Upper lobe of left lung (tissue), 6 donors: ENCODE measurements around the gene SEMA5A. TPM values are rescaled to one million over a fixed set of nuclear protein-coding genes. Genes with fewer than 3 reads are reported as not detected.

Source experiments
- ATAC-seq, 2 donors: fragments of 200-7000 bp; cut with Tn5 transposase; one replicate each; pipeline ENCODE4 v1.9.1; 2022; ENCODE audit warnings: mild to moderate bottlenecking in 2 of 2, moderate library complexity in 2 of 2; ENCODE audit not compliant: low FRiP score in 2 of 2
- DNase-seq, 2 donors: peaks; one replicate each; pipeline ENCODE4 v3.0.0-alpha.2; 2019 to 2020
- H3K27ac ChIP-seq, 4 donors: fragments of 200-600 bp; sonication (generic); one replicate each; pipeline ENCODE4 v1.5.1; 2016 to 2019
- H3K27me3 ChIP-seq, 4 donors: fragments of 200-600 bp; sonication (generic); one replicate each; pipeline ENCODE4 v1.5.1; 2017 to 2019
- H3K36me3 ChIP-seq, 4 donors: fragments of 200-600 bp; sonication (generic); one replicate each; pipeline ENCODE4 v1.5.1; 2016 to 2019
- H3K4me1 ChIP-seq, 4 donors: fragments of 200-600 bp; sonication (generic); one replicate each; pipeline ENCODE4 v1.5.1; 2018 to 2019
- H3K4me3 ChIP-seq, 4 donors: fragments of 200-600 bp; sonication (generic); one replicate each; pipeline ENCODE4 v1.5.1; 2017 to 2019; ENCODE audit warnings: mild to moderate bottlenecking in 2 of 4, moderate library complexity in 1 of 4
- H3K9me3 ChIP-seq, 4 donors: fragments of 200-600 bp; sonication (generic); one replicate each; pipeline ENCODE4 v1.5.1; 2018 to 2019
- CTCF ChIP-seq, 6 experiments: fragments of 450-650 bp in 4 of 6; fragments of 200-600 bp in 2 of 6; sonication (generic) in 2 of 6; IDR thresholded peaks; one replicate each; pipeline ENCODE4 v1.5.1; 2016 to 2019; ENCODE audit warnings: antibody characterized with exemption in 6 of 6
- EP300 ChIP-seq, 4 donors: sonication (generic); formaldehyde crosslinking; IDR thresholded peaks; one replicate each; pipeline ENCODE4 v1.5.1; 2017; ENCODE audit warnings: antibody characterized with exemption in 4 of 4, control low read depth in 2 of 4
- POLR2A ChIP-seq, 4 donors: fragments of 450-650 bp; IDR thresholded peaks; one replicate each; pipeline ENCODE4 v1.5.1; 2016 to 2017; ENCODE audit warnings: antibody characterized with exemption in 4 of 4, mild to moderate bottlenecking in 2 of 4
- POLR2AphosphoS5 ChIP-seq, 2 donors: sonication (generic); formaldehyde crosslinking; IDR thresholded peaks; one replicate each; pipeline ENCODE4 v1.5.1; 2017; ENCODE audit warnings: antibody characterized with exemption in 2 of 2
- WGBS, 2 donors: methylation state at CpG; one replicate each; pipeline ENCODE4 v1.1.5; 2017 to 2018; 5-methylcytosine and 5-hydroxymethylcytosine counted together
- total RNA-seq, 6 donors: library from RNA; depleted of rRNA in 4 of 6; stranded (reverse); fragments of >200 nt in 4 of 6; gene quantifications; one replicate each; pipeline versions ENCODE4 v1.1.0 to v1.2.1, GENCODE V29; 2016 to 2021
- donor health status: DM: no; HTN: no; CAD: no; lungs with moderate emphysema.
- donor health status: DM: no; HTN: yes; CAD: no; lungs with severe emphysema.

The SEMA5A gene
- total RNA-seq, 6 donors from 2014 or later, result 5.2 to 40.5 (median 27.5) TPM

GRCh38 chr5:9230355-9230754 lies 315.5 kb downstream of the SEMA5A start:
- TF ChIP-seq POLR2A (IDR thresholded peaks at IDR 0.05), result no peak
- no peak for TF ChIP-seq EP300 (IDR thresholded peaks at IDR 0.05)
- TF ChIP-seq CTCF (IDR thresholded peaks at IDR 0.05), result no peak
- no peak for TF ChIP-seq POLR2AphosphoS5 (IDR thresholded peaks at IDR 0.05)
- Histone ChIP-seq H3K4me3 (no peak overlapping the region), H3K4me1 (no peaks in the 10 kb centered on the region), H3K9me3 (no peaks in the 10 kb centered on the region), H3K36me3 (no peaks in the 10 kb centered on the region), H3K27me3 (no peaks in the 10 kb centered on the region), H3K27ac (no peak overlapping the region)
- 83 to 87% methylated on average over 5 of the region's 5 CpGs for WGBS, 2 donors
- DNase-seq, result no peak
- no peak for ATAC-seq

GRCh38 chr5:9226016-9226536 lies 319.8 kb downstream of the SEMA5A start:
- WGBS, 2 donors, result 77 to 81% methylated on average over 2 of the region's 2 CpGs
- ATAC-seq, result no peak
- H3K4me3 ChIP-seq, result no peak overlapping the region
- no peaks in the 10 kb centered on the region for H3K27me3 ChIP-seq
- no peak overlapping the region for H3K27ac ChIP-seq
- no peaks in the 10 kb centered on the region for H3K9me3 ChIP-seq
- DNase-seq, result no peak
- no peaks in the 10 kb centered on the region for H3K36me3 ChIP-seq
- TF ChIP-seq POLR2A (IDR thresholded peaks at IDR 0.05) (no peak), EP300 (IDR thresholded peaks at IDR 0.05) (no peak), POLR2AphosphoS5 (IDR thresholded peaks at IDR 0.05) (no peak), CTCF (IDR thresholded peaks at IDR 0.05) (no peak)
- no peaks in the 10 kb centered on the region for H3K4me1 ChIP-seq

GRCh38 chr5:9222054-9222976 lies 323.6 kb downstream of the SEMA5A start:
- 80 to 83% methylated on average over 7 of the region's 7 CpGs for WGBS, 2 donors
- Histone ChIP-seq H3K27ac (no peak overlapping the region), H3K27me3 (no peaks in the 10 kb centered on the region), H3K4me1 (no peaks in the 10 kb centered on the region), H3K4me3 (no peak overlapping the region), H3K36me3 (no peaks in the 10 kb centered on the region), H3K9me3 (no peaks in the 10 kb centered on the region)
- ATAC-seq, result no peak
- no peak for TF ChIP-seq EP300 (IDR thresholded peaks at IDR 0.05)
- no peak for TF ChIP-seq CTCF (IDR thresholded peaks at IDR 0.05)
- TF ChIP-seq POLR2AphosphoS5 (IDR thresholded peaks at IDR 0.05), result no peak
- TF ChIP-seq POLR2A (IDR thresholded peaks at IDR 0.05), result no peak
- no peak for DNase-seq

GRCh38 chr5:9218358-9218757 lies 327.5 kb downstream of the SEMA5A start:
- ATAC-seq, result no peak
- Histone ChIP-seq H3K4me3 (no peak overlapping the region), H3K27ac (no peak overlapping the region), H3K36me3 (no peaks in the 10 kb centered on the region), H3K27me3 (no peaks in the 10 kb centered on the region), H3K4me1 (no peaks in the 10 kb centered on the region), H3K9me3 (no peaks in the 10 kb centered on the region)
- DNase-seq, result no peak
- 91% methylated on average over 4 of the region's 4 CpGs for WGBS, 2 donors
- TF ChIP-seq POLR2A (IDR thresholded peaks at IDR 0.05) (no peak), EP300 (IDR thresholded peaks at IDR 0.05) (no peak), POLR2AphosphoS5 (IDR thresholded peaks at IDR 0.05) (no peak), CTCF (IDR thresholded peaks at IDR 0.05) (no peak)
